ENCODE results near the gene IRF4.

IRF4 gene

DNA sequence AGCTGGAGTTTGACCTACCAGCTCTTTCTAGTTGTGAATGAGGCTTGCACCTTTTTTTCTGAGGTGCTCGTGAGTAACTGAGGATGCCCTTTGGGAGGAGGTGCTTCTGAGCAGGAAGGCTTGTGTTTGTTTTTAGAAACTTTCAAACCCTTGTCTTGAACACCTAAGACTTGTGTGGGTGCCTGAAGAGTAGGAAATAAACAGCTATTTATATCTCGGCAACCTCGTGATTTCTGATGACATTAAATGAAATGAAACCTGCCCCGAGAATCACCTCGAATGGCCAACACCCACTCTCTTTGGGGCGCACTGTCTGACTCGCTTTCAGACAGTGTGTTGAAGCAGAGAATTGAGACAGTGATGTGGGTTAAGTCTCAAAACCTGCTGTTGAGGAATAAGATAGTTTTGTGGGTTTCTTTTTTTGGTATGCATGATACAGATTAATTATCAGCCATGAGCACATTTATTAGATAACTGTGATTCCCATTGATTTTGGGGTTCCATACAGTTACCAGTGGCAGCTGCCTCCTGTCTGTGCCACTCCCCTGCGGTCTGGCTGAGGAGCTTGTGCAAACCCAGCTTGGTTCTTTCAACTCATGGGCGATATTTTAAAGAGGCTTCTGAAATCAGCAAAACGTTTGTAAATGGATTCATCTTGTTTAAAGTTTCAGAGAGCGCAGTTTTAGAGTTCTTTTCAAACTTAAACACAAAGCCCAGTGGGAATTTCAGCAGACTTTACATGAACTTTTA is 8.4 kb downstream of the IRF4 start:
- no peak for DNase-seq

DNA sequence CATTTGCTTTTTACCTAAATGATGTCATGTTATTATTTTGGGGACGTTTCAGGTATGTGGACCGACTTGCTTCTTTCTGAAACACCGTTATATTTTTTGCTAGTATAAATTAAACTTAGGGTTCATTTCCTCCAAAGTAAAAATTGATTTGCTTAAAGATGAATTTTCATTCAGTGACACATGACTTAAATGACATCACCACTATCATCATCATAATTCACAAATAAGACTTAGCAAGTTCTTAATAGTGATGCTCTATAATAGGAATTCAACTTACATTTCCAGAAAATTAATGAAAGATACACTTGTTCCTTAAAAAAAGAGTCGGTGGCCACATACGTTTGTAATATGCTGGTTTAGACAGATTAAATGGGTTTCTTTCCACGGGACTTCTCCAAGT is 9.3 kb downstream of the IRF4 start:
- no peak for DNase-seq

GRCh38 chr6:401239-401993 is 9.9 kb downstream of the IRF4 start:
- no peak for DNase-seq

DNA sequence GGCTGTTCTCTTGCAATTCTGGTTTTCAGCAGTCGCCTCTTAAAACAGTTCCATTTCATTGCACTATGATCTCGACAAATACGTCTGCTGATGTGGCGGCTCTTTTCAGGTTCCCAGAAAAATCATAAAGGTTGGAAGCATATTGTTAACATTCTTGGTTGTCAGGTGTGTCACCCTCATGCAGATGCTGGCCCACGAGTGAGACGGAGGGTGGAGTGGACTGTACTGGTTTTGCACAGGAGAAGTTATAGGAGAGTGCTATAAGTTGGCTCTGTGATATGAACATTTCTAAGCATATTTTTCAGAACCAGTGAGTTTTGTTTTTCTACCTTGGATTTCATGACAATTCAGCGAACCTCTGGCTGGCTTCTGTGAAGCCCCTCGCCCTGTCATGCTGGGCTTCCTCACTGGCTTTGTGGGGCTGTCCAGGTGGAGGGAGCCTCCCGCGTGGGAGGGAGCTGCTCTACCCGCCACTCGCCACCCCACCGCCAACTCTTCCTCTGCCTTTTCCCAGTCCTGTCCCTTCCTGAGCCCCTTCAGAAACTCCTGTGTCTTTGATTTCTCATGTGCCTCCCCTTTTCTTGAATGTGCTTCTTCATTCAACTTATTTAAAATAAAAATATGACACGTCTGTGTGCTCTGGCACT is 10.6 kb downstream of the IRF4 start:
- no peak for DNase-seq

DNA sequence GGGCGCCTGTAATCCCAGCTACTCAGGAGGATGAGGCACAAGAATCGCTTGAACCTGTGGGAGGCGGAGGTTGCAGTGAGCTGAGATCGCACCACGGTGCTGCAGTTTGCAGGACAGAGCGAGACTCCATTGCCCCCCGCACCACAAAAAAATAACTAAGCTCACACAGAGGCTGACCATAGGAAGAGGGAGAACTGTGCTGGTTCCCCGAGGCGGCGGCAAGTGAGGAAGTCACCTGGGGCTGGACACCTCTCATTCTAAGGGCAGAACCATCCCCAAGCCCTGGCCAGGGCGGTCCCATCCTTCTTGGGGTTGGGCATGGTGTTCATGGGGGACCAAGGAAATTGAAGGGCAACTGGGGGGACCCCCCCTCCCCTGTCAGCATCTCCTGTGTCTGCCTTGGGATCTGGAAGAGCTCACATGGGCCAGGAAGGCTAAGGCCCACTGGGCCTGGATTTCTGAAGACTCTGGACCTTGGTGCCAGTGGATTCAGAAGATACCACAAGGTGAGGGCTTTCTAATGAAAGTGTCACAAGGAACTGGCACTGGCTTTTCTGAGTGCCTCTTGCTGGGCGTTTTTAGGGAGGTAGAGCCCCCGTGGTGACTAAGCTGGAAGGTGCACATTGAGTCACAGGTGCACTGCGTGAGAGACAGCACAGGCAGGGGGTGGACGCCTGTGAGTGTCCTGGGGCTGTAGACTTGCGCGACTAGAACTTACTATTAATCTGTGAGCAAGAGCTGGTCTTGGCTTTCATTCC is 11.5 kb downstream of the IRF4 start:
- DNase-seq, result no peak

- DNase-seq, result no peak
Observed at GRCh38 chr6:403659-404655, 12.4 kb downstream of the IRF4 start.

DNA sequence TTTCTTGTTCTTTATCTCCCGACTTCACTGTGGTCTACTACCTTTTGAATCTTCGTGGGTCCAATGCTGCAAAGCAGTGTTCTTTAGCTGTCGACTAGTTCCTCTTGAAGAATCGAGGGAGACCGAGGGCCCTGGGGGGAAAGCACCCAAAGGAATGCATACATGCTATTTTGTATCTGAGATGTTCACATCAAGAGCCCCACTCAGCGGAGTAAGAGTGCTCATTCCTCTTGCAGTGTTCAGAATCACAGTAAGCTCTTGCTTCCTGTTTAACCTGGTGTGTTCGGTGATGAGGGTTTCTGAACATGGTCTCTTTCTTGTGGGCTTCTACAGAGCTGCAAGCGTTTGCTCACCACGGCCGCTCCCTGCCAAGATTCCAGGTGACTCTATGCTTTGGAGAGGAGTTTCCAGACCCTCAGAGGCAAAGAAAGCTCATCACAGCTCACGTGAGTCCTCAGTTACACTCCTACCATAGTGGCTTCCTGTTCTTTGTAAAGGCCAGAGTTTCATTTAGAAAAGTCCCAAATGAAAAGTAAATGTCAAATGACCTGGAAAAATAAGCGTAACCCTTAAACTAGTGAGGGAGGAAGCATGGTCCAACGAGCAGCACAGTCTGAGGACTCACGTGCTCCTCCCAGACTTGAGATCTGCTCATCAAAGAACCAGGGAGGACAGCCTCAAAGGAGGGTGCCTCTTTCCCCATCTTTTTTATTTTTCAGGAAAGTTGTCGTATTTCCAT is 13.3 kb downstream of the IRF4 start:
- no peak for DNase-seq

DNA sequence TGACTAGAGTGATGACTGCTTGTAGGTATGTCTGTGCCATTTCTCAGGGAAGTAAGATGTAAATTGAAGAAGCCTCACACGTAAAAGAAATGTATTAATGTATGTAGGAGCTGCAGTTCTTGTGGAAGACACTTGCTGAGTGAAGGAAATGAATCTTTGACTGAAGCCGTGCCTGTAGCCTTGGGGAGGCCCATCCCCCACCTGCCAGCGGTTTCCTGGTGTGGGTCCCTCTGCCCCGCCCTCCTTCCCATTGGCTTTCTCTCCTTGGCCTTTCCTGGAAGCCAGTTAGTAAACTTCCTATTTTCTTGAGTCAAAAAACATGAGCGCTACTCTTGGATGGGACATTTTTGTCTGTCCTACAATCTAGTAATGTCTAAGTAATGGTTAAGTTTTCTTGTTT is 16.6 kb downstream of the IRF4 start:
- DNase-seq, result no peak

- DNase-seq, result peak; percentile 85
Observed at GRCh38 chr6:408599-409102, 17.1 kb downstream of the IRF4 start.

- DNase-seq, result no peak
Observed at GRCh38 chr6:409370-409972, 17.9 kb downstream of the IRF4 start.

DNA sequence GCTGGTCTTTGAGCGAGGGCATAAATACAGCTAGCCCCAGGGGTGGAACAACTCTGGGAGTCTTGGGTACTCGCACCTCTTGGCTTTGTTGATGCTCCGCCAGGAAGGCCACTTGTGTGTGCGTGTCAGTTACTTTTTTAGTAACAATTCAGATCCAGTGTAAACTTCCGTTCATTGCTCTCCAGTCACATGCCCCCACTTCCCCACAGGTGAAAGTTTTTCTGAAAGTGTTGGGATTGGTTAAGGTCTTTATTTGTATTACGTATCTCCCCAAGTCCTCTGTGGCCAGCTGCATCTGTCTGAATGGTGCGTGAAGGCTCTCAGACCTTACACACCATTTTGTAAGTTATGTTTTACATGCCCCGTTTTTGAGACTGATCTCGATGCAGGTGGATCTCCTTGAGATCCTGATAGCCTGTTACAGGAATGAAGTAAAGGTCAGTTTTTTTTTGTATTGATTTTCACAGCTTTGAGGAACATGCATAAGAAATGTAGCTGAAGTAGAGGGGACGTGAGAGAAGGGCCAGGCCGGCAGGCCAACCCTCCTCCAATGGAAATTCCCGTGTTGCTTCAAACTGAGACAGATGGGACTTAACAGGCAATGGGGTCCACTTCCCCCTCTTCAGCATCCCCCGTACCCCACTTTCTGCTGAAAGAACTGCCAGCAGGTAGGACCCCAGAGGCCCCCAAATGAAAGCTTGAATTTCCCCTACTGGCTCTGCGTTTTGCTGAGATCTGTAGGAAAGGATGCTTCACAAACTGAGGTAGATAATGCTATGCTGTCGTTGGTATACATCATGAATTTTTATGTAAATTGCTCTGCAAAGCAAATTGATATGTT is 19.2 kb downstream of the IRF4 start:
- no peak for DNase-seq

GRCh38 chr6:411402-412145 is 20.0 kb downstream of the IRF4 start:
- DNase-seq, result no peak

DNA sequence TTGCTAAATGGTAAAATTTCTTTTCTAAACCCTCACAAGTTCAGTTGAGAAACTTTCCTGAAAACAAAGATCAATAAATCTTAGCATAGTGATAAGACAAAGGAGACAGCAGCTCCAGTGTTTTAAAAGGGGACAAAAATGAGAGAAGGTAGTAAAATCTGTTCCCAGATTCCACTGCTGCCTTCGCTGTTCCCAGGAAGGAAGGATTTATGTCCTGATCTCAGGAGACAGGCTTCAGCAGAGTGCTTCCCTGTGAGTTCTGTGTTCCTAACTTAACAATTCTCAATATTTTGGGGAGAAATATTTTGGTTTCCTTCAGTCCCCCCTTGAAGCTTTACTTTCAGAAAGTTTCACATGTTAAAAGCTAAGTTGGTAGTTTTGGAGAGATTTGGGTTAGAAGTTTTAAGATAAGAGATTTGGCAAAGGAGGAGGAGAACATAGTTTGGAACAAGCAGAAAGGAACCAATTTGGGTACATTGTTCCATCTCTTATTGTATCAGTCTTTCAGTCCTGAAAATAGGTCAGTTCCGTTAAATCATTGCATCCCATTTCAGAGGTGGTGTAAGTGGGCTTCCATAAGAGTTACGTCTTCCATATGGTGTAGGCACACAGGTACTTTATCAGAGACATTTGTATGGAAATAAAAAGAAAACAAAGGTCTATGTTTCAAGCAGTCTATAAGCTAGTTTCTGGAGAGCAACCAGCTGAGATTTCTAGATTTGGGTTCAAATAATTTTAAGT is 20.8 kb downstream of the IRF4 start:
- DNase-seq, result no peak

- DNase-seq, result no peak
Observed at GRCh38 chr6:414447-414846, 22.9 kb downstream of the IRF4 start.

DNA sequence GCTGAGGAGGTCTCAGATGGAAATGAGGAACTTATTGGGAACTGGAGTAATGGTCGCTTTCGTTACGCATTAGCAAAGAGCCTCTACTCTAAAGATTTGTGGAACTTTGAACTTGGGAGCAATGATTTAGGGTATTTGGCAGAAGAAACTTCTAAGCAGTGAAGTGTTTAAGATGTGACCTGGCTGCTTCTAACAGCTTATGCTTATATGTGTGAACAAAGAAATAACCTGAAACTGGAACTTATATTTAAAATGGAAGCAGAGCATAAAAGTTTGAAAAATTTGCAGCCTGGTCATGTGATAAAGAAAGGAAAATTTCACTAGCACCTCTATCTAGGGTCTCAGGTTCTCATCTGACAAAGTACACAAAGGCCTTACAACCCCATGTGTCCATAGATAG is 23.5 kb downstream of the IRF4 start:
- DNase-seq, result no peak

DNA sequence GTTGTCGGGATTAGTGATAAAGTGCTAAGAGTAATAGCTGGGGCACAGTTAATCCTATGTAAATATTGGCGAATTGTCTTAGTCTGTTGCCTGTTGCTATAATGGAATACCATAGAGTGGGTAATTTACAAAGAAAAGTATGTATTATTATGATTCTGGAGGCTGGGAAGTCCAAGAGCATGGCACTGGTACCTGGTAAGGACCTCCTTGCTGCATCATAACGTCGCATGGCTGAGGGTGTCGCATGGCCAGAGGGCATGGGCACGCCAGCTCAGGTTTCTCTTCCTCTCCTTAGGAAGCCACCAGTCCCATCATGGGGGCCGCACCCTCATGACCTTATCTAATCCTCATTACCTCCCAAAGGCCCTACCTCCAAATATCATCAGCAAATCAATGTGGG is 29.7 kb downstream of the IRF4 start:
- DNase-seq, result no peak

- peak; percentile 65 for DNase-seq
Observed at GRCh38 chr6:422433-423054, 31.0 kb downstream of the IRF4 start.
